ENCODE data around the gene WDR7. TPM values are rescaled to one million over a fixed set of nuclear protein-coding genes. Genes with fewer than 3 reads are reported as not detected.

Gene WDR7
- total and polyA plus RNA-seq, 2 experiments from 2014 or later: 7.0 to 14.8 TPM

- Histone ChIP-seq H3K27ac (ENCODE audit: low read depth) (no peak overlapping the region), H3K4me2 (no peak overlapping the region), H3K9me2 (ENCODE audit: insufficient read depth) (no peaks in the 10 kb centered on the region), H3K27me3 (ENCODE audit: insufficient read depth) (no peaks in the 10 kb centered on the region), H3F3A (replicated peaks; ENCODE audit: low read depth) (no peaks in the 10 kb centered on the region), H3K4me1 (ENCODE audit: insufficient read depth) (no peaks in the 10 kb centered on the region), H4K20me1 (replicated peaks; ENCODE audit: insufficient read depth) (0 out of 2 replicates have a peak, but pooled peaks cover 5% of the 10 kb centered on the region), H3K4me3 (no peak overlapping the region), H3K79me2 (replicated peaks; ENCODE audit: insufficient read depth) (no peaks in the 10 kb centered on the region), H2AFZ (no peak overlapping the region), H3K36me3 (ENCODE audit: insufficient read depth) (no peaks in the 10 kb centered on the region)
- no peaks in the 10 kb centered on the region for H3K27me3 Mint-ChIP-seq (ENCODE audit: insufficient read depth, low read depth, poor library complexity)
- no peak overlapping the region for H3K4me3 Mint-ChIP-seq
- TF ChIP-seq ZNF462 (CRISPR knock-in tag; IDR thresholded peaks at IDR 0.05) (no peak), EZH2phosphoT487 (IDR thresholded peaks at IDR 0.05; ENCODE audit: unreplicated experiment) (no peak), CTCF (conservative IDR thresholded peaks at IDR 0.05; ENCODE audit: low read depth in 2 of 2) (no peak)
- TF ChIP-seq, protein P1, sequence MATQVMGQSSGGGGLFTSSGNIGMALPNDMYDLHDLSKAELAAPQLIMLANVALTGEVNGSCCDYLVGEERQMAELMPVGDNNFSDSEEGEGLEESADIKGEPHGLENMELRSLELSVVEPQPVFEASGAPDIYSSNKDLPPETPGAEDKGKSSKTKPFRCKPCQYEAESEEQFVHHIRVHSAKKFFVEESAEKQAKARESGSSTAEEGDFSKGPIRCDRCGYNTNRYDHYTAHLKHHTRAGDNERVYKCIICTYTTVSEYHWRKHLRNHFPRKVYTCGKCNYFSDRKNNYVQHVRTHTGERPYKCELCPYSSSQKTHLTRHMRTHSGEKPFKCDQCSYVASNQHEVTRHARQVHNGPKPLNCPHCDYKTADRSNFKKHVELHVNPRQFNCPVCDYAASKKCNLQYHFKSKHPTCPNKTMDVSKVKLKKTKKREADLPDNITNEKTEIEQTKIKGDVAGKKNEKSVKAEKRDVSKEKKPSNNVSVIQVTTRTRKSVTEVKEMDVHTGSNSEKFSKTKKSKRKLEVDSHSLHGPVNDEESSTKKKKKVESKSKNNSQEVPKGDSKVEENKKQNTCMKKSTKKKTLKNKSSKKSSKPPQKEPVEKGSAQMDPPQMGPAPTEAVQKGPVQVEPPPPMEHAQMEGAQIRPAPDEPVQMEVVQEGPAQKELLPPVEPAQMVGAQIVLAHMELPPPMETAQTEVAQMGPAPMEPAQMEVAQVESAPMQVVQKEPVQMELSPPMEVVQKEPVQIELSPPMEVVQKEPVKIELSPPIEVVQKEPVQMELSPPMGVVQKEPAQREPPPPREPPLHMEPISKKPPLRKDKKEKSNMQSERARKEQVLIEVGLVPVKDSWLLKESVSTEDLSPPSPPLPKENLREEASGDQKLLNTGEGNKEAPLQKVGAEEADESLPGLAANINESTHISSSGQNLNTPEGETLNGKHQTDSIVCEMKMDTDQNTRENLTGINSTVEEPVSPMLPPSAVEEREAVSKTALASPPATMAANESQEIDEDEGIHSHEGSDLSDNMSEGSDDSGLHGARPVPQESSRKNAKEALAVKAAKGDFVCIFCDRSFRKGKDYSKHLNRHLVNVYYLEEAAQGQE (IDR thresholded peaks at IDR 0.05; ENCODE audit: unreplicated experiment): no peak
- no peak overlapping the region; the same call in 1 of the 2 replicates for H3K27ac Mint-ChIP-seq
- no peaks in the 10 kb centered on the region for H3K4me1 Mint-ChIP-seq
- ATAC-seq (no peak), DNase-seq (ENCODE audit: low spot score) (no peak)
- no peaks in the 10 kb centered on the region for H3K36me3 Mint-ChIP-seq (ENCODE audit: low read depth)
- H3K9me3 Mint-ChIP-seq: no peaks in the 10 kb centered on the region
Measured at GRCh38 chr18:56684277-56684676, 33.1 kb downstream of the WDR7 start.
